GM21786 (cell line): ENCODE results near the gene SYTL2.
"Not testable (repeated sequence)": the region's sequence is repeated elsewhere in the genome, so short reads cannot be mapped to it uniquely, and the experiment has no call there.

Experiments used
- ATAC-seq: cut with Tn5 transposase; IDR thresholded peaks from one replicate; pipeline ENCODE4 v1.9.1; 2021; ENCODE audit not compliant: unreplicated experiment

The SYTL2 gene

GRCh38 chr11:85795712-85796487 is 15.0 kb downstream of the SYTL2 start:
- ATAC-seq: no peak

GRCh38 chr11:85791409-85791990 is 19.4 kb downstream of the SYTL2 start:
- no peak for ATAC-seq

- no peak for ATAC-seq
Measured at GRCh38 chr11:85787809-85788760, 22.9 kb downstream of the SYTL2 start.

- ATAC-seq: no peak
Measured at GRCh38 chr11:85787168-85787567, 23.8 kb downstream of the SYTL2 start.

GRCh38 chr11:85784480-85785265 is 26.3 kb downstream of the SYTL2 start:
- no peak for ATAC-seq

- no peak for ATAC-seq
Measured at GRCh38 chr11:85783758-85784157, 27.2 kb downstream of the SYTL2 start.

DNA sequence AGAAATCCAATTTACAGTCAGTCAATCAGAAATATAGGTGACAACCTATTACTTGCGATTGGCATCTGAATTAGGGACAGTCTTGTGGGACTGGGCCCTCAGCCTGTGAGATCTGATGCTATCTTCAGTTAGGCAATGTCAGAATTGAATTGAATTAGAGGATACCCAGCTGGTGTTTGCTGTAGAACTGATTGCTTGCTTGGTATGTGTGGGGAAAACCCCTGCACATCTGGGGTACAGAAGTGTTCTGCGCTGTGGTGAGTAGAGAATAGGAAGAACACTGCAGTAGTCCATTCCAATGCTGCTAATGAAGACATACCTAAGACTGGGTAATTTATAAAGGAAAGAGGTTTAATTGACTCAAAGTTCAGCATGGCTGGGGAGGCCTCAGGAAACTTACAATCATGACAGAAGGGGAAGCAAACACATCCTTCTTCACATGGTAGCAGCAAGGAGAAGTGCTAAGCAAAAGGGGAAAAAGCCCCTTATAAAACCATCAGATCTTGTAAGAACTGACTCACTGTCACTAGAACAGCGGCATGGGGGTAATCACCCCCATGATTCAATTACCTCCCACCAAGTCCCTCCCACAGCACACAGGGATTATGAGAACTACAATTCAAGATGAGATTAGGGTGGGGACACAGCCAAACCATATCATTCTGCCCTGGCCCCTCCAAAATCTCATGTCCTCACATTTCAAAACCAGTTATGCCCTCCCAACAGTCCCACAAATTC is 30.0 kb downstream of the SYTL2 start:
- ATAC-seq: not testable (repeated sequence)

DNA sequence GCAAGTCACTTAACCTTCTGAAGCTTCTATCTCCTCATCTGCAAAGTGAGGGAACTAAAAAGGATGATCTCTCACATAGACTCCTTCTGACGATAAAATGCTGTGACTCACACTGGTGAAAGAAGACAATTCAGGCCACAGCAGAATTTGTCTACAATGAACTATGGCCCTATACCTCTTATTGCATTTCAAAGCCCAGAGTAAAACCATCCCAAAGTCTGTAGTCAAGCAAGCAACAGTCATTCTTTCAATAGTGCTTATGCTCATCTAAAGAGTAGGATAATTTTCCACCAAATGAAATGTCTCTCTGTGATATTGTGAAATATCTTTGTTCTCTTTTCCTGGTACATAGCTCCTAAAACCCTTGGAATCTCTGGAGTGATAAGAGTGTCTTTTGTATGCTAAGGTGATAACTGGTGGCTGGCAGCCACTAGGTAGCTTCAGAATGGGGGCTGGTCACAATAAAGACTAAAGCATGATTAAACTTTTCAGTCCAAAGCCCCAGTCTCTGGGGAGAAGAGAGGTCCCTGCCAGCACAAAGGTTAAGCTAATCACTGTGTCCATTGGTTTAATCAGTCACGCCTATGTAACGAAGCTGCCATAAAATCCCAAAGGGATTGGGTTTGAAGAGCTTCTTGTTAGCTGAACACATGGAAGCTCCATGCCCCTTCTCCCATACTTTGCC is 30.8 kb downstream of the SYTL2 start:
- no peak for ATAC-seq

GRCh38 chr11:85777603-85777972 is 33.4 kb downstream of the SYTL2 start:
- not testable (repeated sequence) for ATAC-seq

DNA sequence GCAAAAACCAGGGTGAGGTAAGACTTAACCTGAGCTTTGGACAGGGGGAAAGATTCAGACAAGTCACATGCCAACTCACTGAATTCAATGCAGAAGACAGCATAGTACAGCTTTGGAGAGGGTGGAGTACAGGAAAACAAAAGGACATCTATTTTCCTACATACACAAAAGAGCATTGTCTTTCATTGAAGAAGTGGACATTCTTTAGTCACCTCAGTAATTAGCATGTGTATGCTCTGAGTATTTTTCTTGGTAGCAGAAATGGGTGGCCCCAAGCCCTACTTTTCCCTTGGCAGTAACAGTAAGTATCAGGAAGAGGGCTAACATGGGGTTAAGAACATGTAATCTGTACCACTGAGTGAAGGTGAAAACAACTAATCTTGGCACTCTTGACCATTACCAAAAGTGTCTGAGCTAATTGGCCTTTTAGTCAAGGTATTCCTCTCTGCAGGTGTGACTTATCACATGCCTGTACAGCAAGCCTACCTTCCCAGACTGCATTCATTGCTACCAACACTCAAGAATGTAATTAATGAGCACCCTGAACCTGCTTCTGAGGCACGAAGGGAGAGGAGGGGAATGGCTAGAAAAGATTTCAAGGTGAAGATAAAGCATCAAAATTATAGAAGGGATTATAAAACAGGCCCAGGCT is 33.9 kb downstream of the SYTL2 start:
- no peak for ATAC-seq

DNA sequence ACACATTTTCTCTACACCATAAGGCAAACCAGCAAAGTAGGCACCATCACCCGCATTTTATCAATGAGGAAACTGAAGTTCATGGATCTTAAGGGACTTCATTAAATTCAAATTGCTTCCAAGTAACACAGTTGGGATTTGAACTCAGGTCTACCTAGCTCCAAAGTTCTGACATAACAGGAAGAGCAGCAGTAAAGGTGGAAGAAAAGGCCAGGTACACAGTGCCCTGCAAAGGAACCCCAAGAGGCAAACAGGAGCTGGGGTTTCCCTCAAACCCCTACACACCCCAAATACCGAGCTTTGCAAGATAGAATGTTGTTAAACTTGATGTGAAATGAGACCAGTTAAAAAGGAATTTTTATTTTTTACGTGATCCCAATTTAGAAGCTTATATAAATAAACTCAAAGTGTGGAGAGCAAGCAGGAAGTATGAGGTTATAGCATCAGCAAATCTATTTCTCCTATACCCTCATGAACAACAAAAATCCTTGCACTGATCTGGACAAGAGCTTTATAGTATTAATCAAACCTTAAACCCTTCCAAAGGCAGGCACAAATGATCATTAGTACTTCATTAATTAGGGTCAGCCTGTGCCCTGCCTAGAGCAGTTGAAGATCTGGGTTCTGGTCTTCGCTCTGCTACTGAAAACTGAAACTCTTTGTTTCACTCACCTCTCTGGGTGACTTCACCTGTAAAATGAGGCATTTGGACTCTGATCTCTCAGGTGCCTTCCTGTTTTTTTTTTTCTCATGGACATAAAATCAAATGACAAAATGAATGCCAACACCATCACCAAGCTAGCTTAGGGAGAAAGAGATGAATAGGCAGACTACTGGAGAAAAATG is 36.5 kb downstream of the SYTL2 start:
- ATAC-seq: no peak

DNA sequence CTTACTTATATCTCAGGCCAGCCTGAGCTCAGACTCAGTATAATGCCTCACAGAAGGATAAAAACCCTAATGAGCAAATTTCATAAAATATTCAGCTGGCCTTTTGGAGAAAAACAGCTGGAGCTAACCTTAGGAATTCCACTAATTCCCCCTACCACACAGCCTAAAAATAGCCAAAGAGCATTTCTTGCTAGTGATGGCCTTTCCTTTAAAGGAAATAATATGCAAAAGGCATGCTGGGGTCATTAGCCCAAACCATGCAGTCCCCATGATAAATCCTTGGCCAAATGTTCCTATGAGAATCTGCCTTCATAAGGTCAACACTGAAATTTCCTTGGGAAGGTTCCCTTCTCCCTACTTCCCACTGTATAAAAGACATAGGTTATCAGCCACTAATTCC is 38.2 kb downstream of the SYTL2 start:
- no peak for ATAC-seq

- ATAC-seq: no peak
Measured at GRCh38 chr11:85771568-85771967, 39.4 kb downstream of the SYTL2 start.

DNA sequence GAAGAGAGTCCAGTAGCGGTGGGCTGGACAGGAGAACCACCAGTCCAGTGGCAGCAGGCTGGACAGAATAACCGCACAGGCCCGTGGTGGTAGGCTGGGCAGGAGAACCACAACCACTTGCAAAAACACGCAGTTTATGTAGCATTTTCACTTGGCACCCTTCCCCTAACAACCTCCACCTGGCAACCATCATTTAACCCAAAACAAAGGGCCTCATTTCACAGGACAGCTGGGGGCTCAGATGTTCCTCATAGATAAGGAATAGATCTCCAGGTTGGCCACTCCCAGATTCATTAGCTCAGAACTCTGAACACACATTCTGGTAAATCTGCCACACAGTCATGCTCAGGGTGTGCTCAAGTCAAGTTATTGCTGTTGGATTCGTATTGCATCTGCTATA is 41.2 kb downstream of the SYTL2 start:
- ATAC-seq: no peak

DNA sequence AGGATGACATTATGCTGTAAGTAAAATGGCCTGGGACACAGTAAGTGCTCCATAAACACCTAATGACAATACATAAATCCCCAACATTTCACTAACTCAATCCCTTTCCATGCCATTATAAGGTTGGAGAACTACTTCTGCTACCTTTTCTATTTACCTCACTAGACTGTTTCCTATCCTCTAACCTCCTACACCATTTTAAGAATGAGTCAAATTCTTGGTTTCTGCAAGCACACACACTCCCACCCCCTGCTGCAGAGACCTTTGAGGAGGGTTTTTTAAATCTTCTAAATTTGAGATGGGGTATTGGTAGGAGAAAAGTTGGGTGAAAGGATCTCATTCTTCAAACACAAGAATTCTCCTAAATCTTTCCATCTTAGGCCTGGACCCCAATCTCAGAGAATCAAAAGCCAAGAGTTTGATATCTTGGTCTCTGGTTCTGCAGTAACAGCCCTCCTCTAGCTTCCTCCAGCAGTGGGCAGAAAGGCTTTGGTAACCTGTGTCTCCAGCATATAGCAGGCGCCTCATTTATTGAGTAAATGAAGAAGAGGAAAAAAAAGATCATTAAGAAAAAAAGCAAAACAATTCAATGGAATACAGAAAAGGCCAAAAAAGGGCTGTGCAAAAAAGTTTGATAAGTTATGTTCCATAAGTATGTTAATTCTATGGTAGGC is 42.3 kb downstream of the SYTL2 start:
- no peak for ATAC-seq

- no peak for ATAC-seq
Measured at GRCh38 chr11:85767246-85767945, 43.5 kb downstream of the SYTL2 start.

DNA sequence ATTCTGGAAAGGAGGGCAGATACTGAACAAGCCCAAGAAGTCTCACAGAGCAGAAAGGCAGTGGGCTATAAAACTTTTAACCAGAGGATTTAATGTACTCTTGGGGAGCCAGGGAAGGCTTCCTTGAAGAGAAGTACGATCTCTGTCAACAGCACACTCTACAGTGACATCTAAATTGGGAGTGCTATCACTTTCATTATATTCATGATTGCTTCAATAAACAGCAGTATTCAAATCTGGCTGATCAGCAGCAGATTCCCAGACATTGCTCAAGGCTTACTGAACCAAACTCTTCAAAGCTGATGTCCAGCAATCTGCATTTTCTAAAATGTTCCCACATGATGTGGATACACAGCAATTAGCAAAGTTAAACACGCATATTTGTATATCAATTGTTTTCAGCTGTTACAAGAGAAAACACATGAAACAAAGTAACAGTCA is 44.2 kb downstream of the SYTL2 start:
- no peak for ATAC-seq
